B cell (primary cell): Measurements from ENCODE around the gene PGA3. TPM values are rescaled to one million over a fixed set of nuclear protein-coding genes. Genes with fewer than 3 reads are reported as not detected.

Experiments
- ATAC-seq: fragments of 200-7000 bp; cut with Tn5 transposase; one replicate; pipeline ENCODE4 v1.10.0; 2021; ENCODE audit warnings: low read depth, mild to moderate bottlenecking, moderate number of reproducible peaks, moderate library complexity
- CTCF ChIA-PET: fragments of 350-600 bp; sonication (Branson Sonifier 250); formaldehyde crosslinking; loops from one replicate; lab custom pipeline; 2021; ENCODE audit warnings: antibody characterized with exemption, inconsistent platforms; lab: Charles Lee
- POLR2A ChIA-PET: fragments of 350-600 bp; sonication (Branson Sonifier 250); formaldehyde crosslinking; loops from one replicate; lab custom pipeline; 2021; ENCODE audit warnings: antibody characterized with exemption; lab: Charles Lee
- DNase-seq: peaks from one replicate; pipeline ENCODE4 v3.0.0; 2013
- H2AFZ ChIP-seq: 2 replicates; pipeline ENCODE4 v1.6.1; 2012; ENCODE audit warnings: mild to moderate bottlenecking, low read depth, low read length; ENCODE audit not compliant: insufficient read depth, poor library complexity, severe bottlenecking
- H3K27ac ChIP-seq, 2 donors: 1 replicate in 1 of 2; 2 replicates in 1 of 2; pipeline ENCODE4 v1.5.1; 2012 to 2013; ENCODE audit warnings: low read length in 2 of 2, mild to moderate bottlenecking in 2 of 2, moderate library complexity in 1 of 2
- H3K27me3 ChIP-seq, 4 experiments: fragments of 200-600 bp in 1 of 4; sonication (generic) in 1 of 4; replicated peaks in 1 of 4; 1 replicate in 2 of 4; 2 replicates in 2 of 4; pipeline versions ENCODE4 v1.6.1 to v1.7.0; 2013 to 2016; ENCODE audit warnings: low read length in 3 of 4, mild to moderate bottlenecking in 2 of 4, mixed read lengths in 1 of 4, moderate library complexity in 1 of 4; ENCODE audit not compliant: insufficient read depth in 4 of 4, control insufficient read depth in 3 of 4; ENCODE audit errors: control extremely low read depth in 1 of 4
- H3K36me3 ChIP-seq, 2 experiments: replicated peaks in 1 of 2; 1 replicate in 1 of 2; 2 replicates in 1 of 2; pipeline versions ENCODE4 v1.6.1 to v1.7.1; 2013; ENCODE audit warnings: low read length in 1 of 2; ENCODE audit not compliant: insufficient read depth in 2 of 2, control insufficient read depth in 1 of 2; ENCODE audit errors: control extremely low read depth in 1 of 2, extremely low read depth in 1 of 2
- H3K4me1 ChIP-seq, 2 donors: fragments of 200-600 bp in 1 of 2; sonication (generic) in 1 of 2; 1 replicate in 1 of 2; 2 replicates in 1 of 2; pipeline versions ENCODE4 v1.5.1 to v1.6.1; 2013 to 2017; ENCODE audit warnings: low read length in 2 of 2; ENCODE audit not compliant: control insufficient read depth in 2 of 2, insufficient read depth in 2 of 2
- H3K4me2 ChIP-seq: replicated peaks from 2 replicates; pipeline ENCODE3; 2012; ENCODE audit warnings: mild to moderate bottlenecking, low read depth, low read length; ENCODE audit not compliant: poor library complexity, severe bottlenecking
- H3K4me3 ChIP-seq, 5 experiments: fragments of 200-600 bp in 1 of 5; sonication (generic) in 1 of 5; 1 replicate in 3 of 5; 2 replicates in 2 of 5; pipeline versions ENCODE4 v1.5.1 to v1.7.0; 2011 to 2016; ENCODE audit warnings: low read length in 4 of 5, mild to moderate bottlenecking in 4 of 5, low read depth in 2 of 5, control low read depth in 1 of 5, moderate library complexity in 1 of 5; ENCODE audit not compliant: insufficient read depth in 1 of 5; ENCODE audit errors: control extremely low read depth in 1 of 5, extremely low read depth in 1 of 5
- H3K79me2 ChIP-seq: fragments of 200-600 bp; sonication (generic); one replicate; pipeline ENCODE4 v1.6.0; 2016; ENCODE audit warnings: low read length; ENCODE audit not compliant: control insufficient read depth, insufficient read depth
- H3K9ac ChIP-seq: fragments of 200-600 bp; sonication (generic); 2 replicates; pipeline ENCODE4 v1.6.1; 2017; ENCODE audit warnings: mild to moderate bottlenecking, low read length, moderate library complexity
- H3K9me3 ChIP-seq, 3 donors: one replicate each; pipeline versions ENCODE4 v1.6.1 to v1.7.1; 2013; ENCODE audit warnings: low read length in 2 of 3; ENCODE audit not compliant: control insufficient read depth in 2 of 3, insufficient read depth in 1 of 3; ENCODE audit errors: control extremely low read depth in 1 of 3
- H4K20me1 ChIP-seq: 2 replicates; pipeline ENCODE4 v1.6.0; 2012; ENCODE audit warnings: mild to moderate bottlenecking, low read length; ENCODE audit not compliant: insufficient read depth, control insufficient read depth, poor library complexity, severe bottlenecking
- H3K27ac Mint-ChIP-seq: one replicate; pipeline ENCODE4 v1.8.0; 2021; ENCODE audit warnings: mixed read lengths
- H3K27me3 Mint-ChIP-seq: one replicate; pipeline ENCODE4 v1.8.0; 2021; ENCODE audit warnings: mixed read lengths
- H3K4me1 Mint-ChIP-seq: one replicate; pipeline ENCODE4 v1.8.0; 2021; ENCODE audit warnings: mixed read lengths
- H3K4me3 Mint-ChIP-seq: one replicate; pipeline ENCODE4 v1.8.0; 2021; ENCODE audit warnings: mixed read lengths
- H3K9me3 Mint-ChIP-seq: one replicate; pipeline ENCODE4 v1.8.0; 2022; ENCODE audit warnings: mixed read lengths; ENCODE audit not compliant: insufficient read depth
- CTCF ChIP-seq: fragments of 200-600 bp; IDR thresholded peaks from one replicate; pipeline ENCODE4 v1.8.0; 2022; ENCODE audit warnings: antibody characterized with exemption, mild to moderate bottlenecking
- EZH2 ChIP-seq: IDR thresholded peaks from 2 replicates; pipeline ENCODE4 v1.6.1; 2012; ENCODE audit warnings: borderline replicate concordance, low read depth, mild to moderate bottlenecking, moderate library complexity, low read length; ENCODE audit not compliant: insufficient read depth, poor library complexity, severe bottlenecking
- WGBS: methylation state at CpG from one replicate; pipeline ENCODE4 v1.1.5; 2013; ENCODE audit warnings: missing lambda C conversion rate; ENCODE audit not compliant: insufficient coverage; 5-methylcytosine and 5-hydroxymethylcytosine counted together
- intact Hi-C: fragments of 100-400 bp; cut with micrococcal nuclease; formaldehyde crosslinking; loops from one replicate; pipeline ENCODE4 v1.10.0; 2022
- polyA plus RNA-seq: library from polyadenylated mRNA; depleted of rRNA; stranded (reverse); fragments of >200 nt; gene quantifications from 2 replicates; pipeline ENCODE4 v1.2.3, GENCODE V29; 2012
- total RNA-seq, 2 donors: library from RNA; stranded (reverse); fragments of 120-200 nt in 1 of 2; gene quantifications; 1 replicate in 1 of 2; 2 replicates in 1 of 2; pipeline versions ENCODE4 v1.2.3 to v1.2.4, GENCODE V29; 2013 to 2022

PGA3 gene
- total and polyA plus RNA-seq, 2 donors (not counting 1 experiment from before 2014, with no cell fraction given), result not detected

- H3K4me2 ChIP-seq, result no peak overlapping the region
- H4K20me1 ChIP-seq, result no peaks in the 10 kb centered on the region
- DNase-seq (no peak), ATAC-seq (no peak)
- no peak overlapping the region for H3K27ac Mint-ChIP-seq
- peaks cover 0 to 3% (median 0%) of the 10 kb centered on the region in 3 donors for H3K9me3 ChIP-seq
- H3K36me3 ChIP-seq, result no peaks in the 10 kb centered on the region
- H3K9ac ChIP-seq, result no peak overlapping the region
- POLR2A ChIA-PET, result interaction anchor here (0.6 kb wide), 1 partner anchor 176 kb away, joined by 4 read pairs; no protein-coding TSS in a partner anchor
- no peak overlapping the region for H3K4me3 ChIP-seq
- no peaks in the 10 kb centered on the region for H3K79me2 ChIP-seq
- CTCF ChIA-PET, result interaction anchor here (0.7 to 6.5 kb wide), 21 partner anchors 9 to 355 kb away, joined by 3 to 80 read pairs (median 5); partner anchors contain the start of genes CD6 and TMEM109
- no peaks in the 10 kb centered on the region for H3K9me3 Mint-ChIP-seq
- TF ChIP-seq EZH2 (no peak), CTCF (no peak)
- intact Hi-C loops, result no loop called here
- no peak overlapping the region for H3K27ac ChIP-seq
- no peak overlapping the region for H2AFZ ChIP-seq
- H3K4me1 ChIP-seq, result no peaks in the 10 kb centered on the region
- 88% methylated on average over 8 of the region's 8 CpGs for WGBS
- no peak overlapping the region for H3K4me3 Mint-ChIP-seq
- H3K4me1 Mint-ChIP-seq, result peaks cover 3% of the 10 kb centered on the region
- peaks cover 4% of the 10 kb centered on the region for H3K27me3 Mint-ChIP-seq
- H3K27me3 ChIP-seq, result no peaks in the 10 kb centered on the region
Observed at GRCh38 chr11:61186504-61186903, 16.8 kb upstream of the PGA3 start.

GRCh38 chr11:61187505-61188130 lies 15.7 kb upstream of the PGA3 start:
- no peak overlapping the region for H3K4me3 Mint-ChIP-seq
- H3K79me2 ChIP-seq, result no peaks in the 10 kb centered on the region
- H3K9me3 Mint-ChIP-seq, result no peaks in the 10 kb centered on the region
- intact Hi-C loops, result loop anchor here (1.0 kb wide), 2 partner anchors 58 to 288 kb away; no protein-coding TSS in a partner anchor
- H3K4me1 Mint-ChIP-seq, result peaks cover 3% of the 10 kb centered on the region
- no peak overlapping the region for H3K4me2 ChIP-seq
- no peaks in the 10 kb centered on the region for H3K4me1 ChIP-seq
- H4K20me1 ChIP-seq, result no peaks in the 10 kb centered on the region
- DNase-seq (peak; percentile 89), ATAC-seq (peak; percentile 98)
- H3K9ac ChIP-seq, result no peak overlapping the region
- ChIA-PET CTCF (interaction anchor here (0.5 to 6.5 kb wide), 37 partner anchors 8 to 914 kb away, joined by 3 to 80 read pairs (median 4); partner anchors contain the start of genes CD6 and TMEM109), POLR2A (no interaction called here)
- H3K27me3 Mint-ChIP-seq, result peaks cover 5% of the 10 kb centered on the region
- H3K36me3 ChIP-seq, result no peaks in the 10 kb centered on the region
- H3K9me3 ChIP-seq, result peaks cover 0 to 3% (median 0%) of the 10 kb centered on the region in 3 donors
- no peaks in the 10 kb centered on the region for H3K27me3 ChIP-seq
- no peak overlapping the region for H2AFZ ChIP-seq
- H3K27ac Mint-ChIP-seq, result no peak overlapping the region
- WGBS, result 100% methylated on average over 5 of the region's 11 CpGs
- TF ChIP-seq CTCF (peak; percentile 99), EZH2 (no peak)
- H3K4me3 ChIP-seq, result no peak overlapping the region
- H3K27ac ChIP-seq, result no peak overlapping the region
